HepG2 (cell line): ENCODE measurements around the gene DLL3. TPM values are rescaled to one million over a fixed set of nuclear protein-coding genes. Genes with fewer than 3 reads are reported as not detected.

Experiments
- AHR ChIP-seq: IDR thresholded peaks from 2 replicates; pipeline ENCODE4 v1.6.1; 2018; ENCODE audit warnings: missing genetic modification reagents, missing compliant biosample characterization
- CEBPZ ChIP-seq: IDR thresholded peaks from 2 replicates; pipeline ENCODE4 v1.6.1; 2012; ENCODE audit warnings: low read length, improper control_type of control experiment
- CHD2 ChIP-seq: IDR thresholded peaks from 2 replicates; pipeline ENCODE4 v1.6.1; 2011; ENCODE audit warnings: low read depth, low read length, improper control_type of control experiment
- GFI1 ChIP-seq: sonication (generic); formaldehyde crosslinking; IDR thresholded peaks from 2 replicates; pipeline ENCODE4 v1.5.0; 2020; ENCODE audit warnings: missing genetic modification reagents, mild to moderate bottlenecking, borderline replicate concordance
- MXI1 ChIP-seq: IDR thresholded peaks from 3 replicates; pipeline ENCODE4 v1.6.1; 2012; ENCODE audit warnings: low read depth, low read length, inconsistent platforms, borderline replicate concordance
- NRL ChIP-seq: sonication (generic); formaldehyde crosslinking; IDR thresholded peaks from 2 replicates; pipeline ENCODE4 v1.5.0; 2020; ENCODE audit warnings: missing genetic modification reagents, mild to moderate bottlenecking, moderate library complexity, borderline replicate concordance
- ONECUT2 ChIP-seq: sonication (generic); formaldehyde crosslinking; IDR thresholded peaks from 2 replicates; pipeline ENCODE4 v1.4.0; 2020; ENCODE audit warnings: missing genetic modification reagents
- PAXIP1 ChIP-seq: sonication (generic); formaldehyde crosslinking; conservative IDR thresholded peaks from 2 replicates; pipeline ENCODE4 v1.4.0; 2020; ENCODE audit warnings: mild to moderate bottlenecking, missing genetic modification reagents, moderate library complexity
- SNAPC2 ChIP-seq: sonication (generic); formaldehyde crosslinking; IDR thresholded peaks from 2 replicates; pipeline ENCODE4 v1.8.1; 2022; ENCODE audit warnings: mild to moderate bottlenecking, missing genetic modification reagents
- TEAD3 ChIP-seq: optimal IDR thresholded peaks from 2 replicates; pipeline ENCODE3; 2016; ENCODE audit warnings: borderline replicate concordance
- THAP7 ChIP-seq: sonication (generic); formaldehyde crosslinking; IDR thresholded peaks from 2 replicates; pipeline ENCODE4 v1.8.1; 2023; ENCODE audit warnings: mild to moderate bottlenecking, missing genetic modification reagents
- ZBED4 ChIP-seq: sonication (generic); formaldehyde crosslinking; IDR thresholded peaks from 2 replicates; pipeline ENCODE4 v1.4.0; 2020; ENCODE audit warnings: missing genetic modification reagents, borderline replicate concordance
- ZFP36 ChIP-seq: fragments of 150-350 bp; IDR thresholded peaks from 2 replicates; pipeline ENCODE4 v1.6.1; 2018; ENCODE audit warnings: borderline replicate concordance, low read length, low read depth; ENCODE audit not compliant: partially characterized antibody
- ZFP82 ChIP-seq: sonication (generic); formaldehyde crosslinking; IDR thresholded peaks from 2 replicates; pipeline ENCODE4 v1.5.1; 2020; ENCODE audit warnings: mild to moderate bottlenecking, missing genetic modification reagents, borderline replicate concordance
- ZNF572 ChIP-seq: sonication (generic); formaldehyde crosslinking; IDR thresholded peaks from 2 replicates; pipeline ENCODE4 v1.5.1; 2020; ENCODE audit warnings: mild to moderate bottlenecking, missing genetic modification reagents
- polyA plus RNA-seq, 8 experiments: library from polyadenylated mRNA; depleted of rRNA in 3 of 8; stranded (reverse) in 7 of 8; unstranded in 1 of 8; fragments of >200 nt; fragmentation: Illumina TruSeq in 4 of 8; extraction: Trizol in 4 of 8; gene quantifications; 2 replicates each; pipeline versions ENCODE4 v1.2.1 to v1.2.3, GENCODE V29; 2011 to 2016; ENCODE audit warnings: low read depth in 4 of 8, missing spikeins in 1 of 8, mixed read lengths in 1 of 8; ENCODE audit not compliant: insufficient read depth in 1 of 8
- total RNA-seq, 5 experiments: library from RNA; depleted of rRNA; stranded (reverse); fragments of >200 nt; fragmentation: Illumina TruSeq; extraction: Trizol; gene quantifications; 2 replicates each; pipeline ENCODE4 v1.2.3, GENCODE V29; 2016; ENCODE audit warnings: low read depth in 1 of 5

DLL3 gene
- total and polyA plus RNA-seq, 2 of the 13 experiments (the other 11 are each of a cell fraction or from before 2014, with no cell fraction given): 0.35 to 0.55 TPM

GRCh38 chr19:39506944-39507714, 8.4 kb downstream of the DLL3 start (continued):
- TF ChIP-seq CEBPZ (no peak), ZFP82 (CRISPR knock-in tag) (no peak; the same call in 1 of the 2 replicates), CHD2 (no peak), ZNF572 (CRISPR knock-in tag) (no peak), SNAPC2 (CRISPR knock-in tag) (peak; percentile 91), ZBED4 (no peak), TEAD3 (CRISPR knock-in tag) (no peak), GFI1 (CRISPR knock-in tag) (no peak; the same call in 1 of the 2 replicates), ONECUT2 (CRISPR knock-in tag) (0 out of 2 replicates have a peak, but pooled peaks have one; percentile 42), THAP7 (no peak), ZFP36 (no peak), PAXIP1 (CRISPR knock-in tag) (no peak), AHR (CRISPR knock-in tag) (peak; percentile 36; the same call in 1 of the 2 replicates), MXI1 (peak; percentile 43; the same call in 1 of the 3 replicates), NRL (CRISPR knock-in tag) (no peak; the same call in 1 of the 2 replicates)
